ENCODE results near the gene DUOXA1.

Gene DUOXA1

DNA sequence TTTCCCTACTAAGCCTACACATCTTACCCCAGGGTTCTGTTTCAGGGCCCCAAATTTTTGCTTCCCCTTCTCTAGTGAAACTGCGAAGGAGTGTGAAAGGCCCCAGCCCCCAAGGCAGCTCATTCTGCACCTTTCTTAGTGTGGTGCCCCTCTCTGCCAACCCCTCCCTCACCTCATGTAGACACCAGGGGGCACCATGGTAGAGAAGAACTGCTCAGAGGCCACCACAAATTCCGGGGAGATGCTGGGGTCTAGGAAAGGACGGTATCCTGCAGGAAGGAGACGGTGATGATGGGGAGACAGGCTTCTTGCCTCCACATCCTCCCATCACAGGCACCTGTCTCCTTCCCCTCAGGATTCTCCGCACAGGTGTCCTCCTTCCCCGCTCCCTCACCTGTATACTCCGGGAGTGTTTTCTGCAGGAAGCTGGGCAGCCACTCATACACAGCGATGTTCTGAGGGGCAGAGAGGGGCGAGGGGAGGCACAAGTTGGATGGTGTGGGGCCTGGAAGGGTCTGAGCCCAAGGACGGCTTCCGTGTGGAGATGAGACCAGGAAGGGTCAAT lies 19.3 kb downstream of the DUOXA1 start:
- no peak for DNase-seq (ENCODE audit: low read depth in 1 of 2, low spot score in 1 of 2)
- Histone ChIP-seq H3K4me3 (replicated peaks; ENCODE audit: insufficient read depth, low read length) (no peak overlapping the region), H3K27me3 (ENCODE audit: insufficient read depth, poor library complexity, severe bottlenecking) (peaks cover 48% of the 10 kb centered on the region), H3K27ac (replicated peaks) (no peak overlapping the region)
- TF ChIP-seq, protein P1, sequence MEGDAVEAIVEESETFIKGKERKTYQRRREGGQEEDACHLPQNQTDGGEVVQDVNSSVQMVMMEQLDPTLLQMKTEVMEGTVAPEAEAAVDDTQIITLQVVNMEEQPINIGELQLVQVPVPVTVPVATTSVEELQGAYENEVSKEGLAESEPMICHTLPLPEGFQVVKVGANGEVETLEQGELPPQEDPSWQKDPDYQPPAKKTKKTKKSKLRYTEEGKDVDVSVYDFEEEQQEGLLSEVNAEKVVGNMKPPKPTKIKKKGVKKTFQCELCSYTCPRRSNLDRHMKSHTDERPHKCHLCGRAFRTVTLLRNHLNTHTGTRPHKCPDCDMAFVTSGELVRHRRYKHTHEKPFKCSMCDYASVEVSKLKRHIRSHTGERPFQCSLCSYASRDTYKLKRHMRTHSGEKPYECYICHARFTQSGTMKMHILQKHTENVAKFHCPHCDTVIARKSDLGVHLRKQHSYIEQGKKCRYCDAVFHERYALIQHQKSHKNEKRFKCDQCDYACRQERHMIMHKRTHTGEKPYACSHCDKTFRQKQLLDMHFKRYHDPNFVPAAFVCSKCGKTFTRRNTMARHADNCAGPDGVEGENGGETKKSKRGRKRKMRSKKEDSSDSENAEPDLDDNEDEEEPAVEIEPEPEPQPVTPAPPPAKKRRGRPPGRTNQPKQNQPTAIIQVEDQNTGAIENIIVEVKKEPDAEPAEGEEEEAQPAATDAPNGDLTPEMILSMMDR (IDR thresholded peaks at IDR 0.05; ENCODE audit: insufficient read depth, low read length): no peak
- TF ChIP-seq, protein P2, sequence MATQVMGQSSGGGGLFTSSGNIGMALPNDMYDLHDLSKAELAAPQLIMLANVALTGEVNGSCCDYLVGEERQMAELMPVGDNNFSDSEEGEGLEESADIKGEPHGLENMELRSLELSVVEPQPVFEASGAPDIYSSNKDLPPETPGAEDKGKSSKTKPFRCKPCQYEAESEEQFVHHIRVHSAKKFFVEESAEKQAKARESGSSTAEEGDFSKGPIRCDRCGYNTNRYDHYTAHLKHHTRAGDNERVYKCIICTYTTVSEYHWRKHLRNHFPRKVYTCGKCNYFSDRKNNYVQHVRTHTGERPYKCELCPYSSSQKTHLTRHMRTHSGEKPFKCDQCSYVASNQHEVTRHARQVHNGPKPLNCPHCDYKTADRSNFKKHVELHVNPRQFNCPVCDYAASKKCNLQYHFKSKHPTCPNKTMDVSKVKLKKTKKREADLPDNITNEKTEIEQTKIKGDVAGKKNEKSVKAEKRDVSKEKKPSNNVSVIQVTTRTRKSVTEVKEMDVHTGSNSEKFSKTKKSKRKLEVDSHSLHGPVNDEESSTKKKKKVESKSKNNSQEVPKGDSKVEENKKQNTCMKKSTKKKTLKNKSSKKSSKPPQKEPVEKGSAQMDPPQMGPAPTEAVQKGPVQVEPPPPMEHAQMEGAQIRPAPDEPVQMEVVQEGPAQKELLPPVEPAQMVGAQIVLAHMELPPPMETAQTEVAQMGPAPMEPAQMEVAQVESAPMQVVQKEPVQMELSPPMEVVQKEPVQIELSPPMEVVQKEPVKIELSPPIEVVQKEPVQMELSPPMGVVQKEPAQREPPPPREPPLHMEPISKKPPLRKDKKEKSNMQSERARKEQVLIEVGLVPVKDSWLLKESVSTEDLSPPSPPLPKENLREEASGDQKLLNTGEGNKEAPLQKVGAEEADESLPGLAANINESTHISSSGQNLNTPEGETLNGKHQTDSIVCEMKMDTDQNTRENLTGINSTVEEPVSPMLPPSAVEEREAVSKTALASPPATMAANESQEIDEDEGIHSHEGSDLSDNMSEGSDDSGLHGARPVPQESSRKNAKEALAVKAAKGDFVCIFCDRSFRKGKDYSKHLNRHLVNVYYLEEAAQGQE (IDR thresholded peaks at IDR 0.05; ENCODE audit: insufficient replicate concordance, low read depth): no peak
- no peak for TF ChIP-seq SPI1 (IDR thresholded peaks at IDR 0.05; ENCODE audit: borderline replicate concordance, low read depth)

DNA sequence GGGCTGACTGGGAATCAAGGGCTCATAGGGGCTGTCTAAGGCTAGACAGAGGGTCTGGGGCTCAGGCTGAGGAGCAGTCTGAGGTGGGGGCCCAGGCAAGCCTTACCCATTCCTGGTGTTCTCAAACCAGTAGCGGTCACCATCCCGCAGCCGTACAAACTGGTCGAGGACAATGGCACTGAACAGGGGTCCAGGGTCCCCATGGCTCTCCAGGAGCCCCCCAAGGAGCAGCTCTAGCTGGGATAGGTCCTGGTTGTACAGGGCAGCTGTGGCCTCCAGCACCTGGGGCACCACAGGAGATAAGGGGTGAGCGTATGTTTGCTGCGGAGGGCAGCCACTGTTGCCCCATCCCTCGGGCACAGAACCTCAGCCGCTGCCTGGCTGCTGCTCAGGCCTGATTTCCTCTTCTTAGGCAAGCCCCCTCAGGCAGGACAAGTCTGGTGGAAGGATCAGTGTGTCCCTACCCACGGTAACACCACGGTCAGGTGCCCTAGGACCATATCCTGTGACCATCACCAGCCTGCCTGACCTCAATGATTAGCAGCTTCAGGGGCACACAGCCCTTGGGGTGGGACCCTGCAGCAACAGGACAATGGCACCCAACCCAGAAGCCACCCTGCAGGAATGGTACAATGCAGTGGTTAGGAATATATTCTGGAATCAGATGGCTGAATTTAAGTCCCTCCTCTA lies 21.6 kb downstream of the DUOXA1 start:
- DNase-seq (ENCODE audit: low read depth in 1 of 2, low spot score in 1 of 2): no peak
- Histone ChIP-seq H3K27me3 (ENCODE audit: insufficient read depth, poor library complexity, severe bottlenecking) (peaks cover 25% of the 10 kb centered on the region), H3K4me3 (replicated peaks; ENCODE audit: insufficient read depth, low read length) (no peak overlapping the region), H3K27ac (replicated peaks) (no peak overlapping the region)
- TF ChIP-seq, protein P2 (IDR thresholded peaks at IDR 0.05; ENCODE audit: insufficient replicate concordance, low read depth): no peak
- TF ChIP-seq SPI1 (IDR thresholded peaks at IDR 0.05; ENCODE audit: borderline replicate concordance, low read depth) (no peak), POLR2AphosphoS5 (IDR thresholded peaks at IDR 0.05; ENCODE audit: low read depth) (no peak), GABPA (IDR thresholded peaks at IDR 0.05; ENCODE audit: low read depth) (no peak)
- TF ChIP-seq, protein P1 (IDR thresholded peaks at IDR 0.05; ENCODE audit: insufficient read depth, low read length): no peak

DNA sequence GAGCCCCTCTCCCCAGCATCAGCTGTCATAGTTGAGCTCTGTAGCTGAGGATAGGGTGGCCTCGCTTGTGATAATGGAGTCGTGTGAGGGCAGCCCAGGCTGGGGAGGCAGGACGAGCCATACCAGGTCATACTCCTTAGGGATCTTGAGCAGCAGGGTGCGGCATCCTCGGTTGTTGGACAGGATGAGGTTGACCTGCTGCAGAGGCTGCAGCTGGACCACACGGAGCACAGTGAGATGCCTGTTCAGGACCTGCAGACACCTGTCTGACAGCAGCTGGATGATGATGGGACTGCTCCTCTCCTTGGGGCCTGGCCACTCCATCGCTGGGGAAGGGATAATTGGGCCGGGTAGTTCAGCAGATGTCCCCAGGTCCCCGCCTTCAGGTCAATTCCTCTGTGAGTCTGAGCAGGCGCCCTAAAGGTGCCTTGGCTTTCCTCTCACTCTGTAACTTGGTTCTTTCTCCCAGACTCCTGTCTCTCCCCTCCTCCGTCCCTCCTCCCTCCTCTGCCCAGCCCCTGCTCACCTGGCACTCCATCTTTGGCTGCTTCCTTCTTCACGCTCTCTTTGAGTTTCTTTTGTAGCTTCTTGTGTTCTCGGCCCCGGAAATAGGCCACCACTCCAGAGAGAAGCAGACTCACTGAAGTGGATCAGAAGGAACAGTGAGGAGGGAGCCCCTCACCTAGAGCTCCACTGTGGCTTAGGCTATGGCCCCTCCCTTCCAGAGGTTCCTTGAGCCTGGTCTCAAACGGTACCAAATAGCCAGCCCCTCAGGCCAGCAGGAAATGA lies 23.5 kb downstream of the DUOXA1 start:
- Histone ChIP-seq H3K27me3 (ENCODE audit: insufficient read depth, poor library complexity, severe bottlenecking) (peaks cover 9% of the 10 kb centered on the region), H3K27ac (replicated peaks) (no peak overlapping the region), H3K4me3 (replicated peaks; ENCODE audit: insufficient read depth, low read length) (no peak overlapping the region)
- no peak for DNase-seq (ENCODE audit: low read depth in 1 of 2, low spot score in 1 of 2)
- TF ChIP-seq POLR2AphosphoS5 (IDR thresholded peaks at IDR 0.05; ENCODE audit: low read depth): no peak
- TF ChIP-seq, protein P1 (IDR thresholded peaks at IDR 0.05; ENCODE audit: insufficient read depth, low read length): no peak
- TF ChIP-seq, protein P2 (IDR thresholded peaks at IDR 0.05; ENCODE audit: insufficient replicate concordance, low read depth): no peak
- TF ChIP-seq SPI1 (IDR thresholded peaks at IDR 0.05; ENCODE audit: borderline replicate concordance, low read depth): no peak
- TF ChIP-seq GABPA (IDR thresholded peaks at IDR 0.05; ENCODE audit: low read depth): no peak
